ENCODE data around the gene GTPBP10.
A peak's percentile ranks its signal among the peaks of the same experiment; 100 is the strongest.
"Not testable (repeated sequence)": the region's sequence is repeated elsewhere in the genome, so short reads cannot be mapped to it uniquely, and the experiment has no call there.

The GTPBP10 gene

DNA sequence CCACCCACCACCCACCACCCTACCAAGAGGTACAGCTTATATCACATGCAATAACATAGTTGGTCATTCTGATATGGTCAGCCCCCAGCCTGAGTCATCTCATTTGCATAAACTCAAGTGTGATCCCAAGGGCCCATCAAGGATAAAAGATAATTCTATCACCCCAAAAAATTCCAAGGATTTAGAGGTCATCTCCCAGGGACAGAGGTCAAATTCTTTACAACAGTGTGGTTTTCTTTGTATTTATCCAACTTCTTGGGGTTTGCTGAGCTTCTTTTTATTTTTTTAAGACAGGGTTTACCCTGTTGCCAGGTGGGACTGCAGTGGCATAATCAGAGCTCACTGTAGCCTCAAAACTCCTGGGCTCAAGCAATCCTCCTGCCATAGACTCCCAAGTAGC, 9.4 kb upstream of the GTPBP10 start:
- no peak overlapping the region for H3K4me3 Mint-ChIP-seq
- DNase-seq = no peak
- no peak overlapping the region for H3K27ac Mint-ChIP-seq
- H3K9me3 Mint-ChIP-seq = no peaks in the 10 kb centered on the region
- no peaks in the 10 kb centered on the region for H3K4me1 Mint-ChIP-seq
- H3K27me3 Mint-ChIP-seq = peaks cover 15% of the 10 kb centered on the region
- no peak for ATAC-seq

- Mint-ChIP-seq H3K9me3 (peaks cover 0 to 4% of the 10 kb centered on the region in 2 donors), H3K27ac (peak overlapping the region in 1 of 2 donors; percentile 98), H3K27me3 (no peaks in the 10 kb centered on the region), H3K4me3 (peak overlapping the region; percentile 79 to 90), H3K4me1 (peaks cover 29% of the 10 kb centered on the region)
- no peak for ATAC-seq
- no peak for DNase-seq
Observed at GRCh38 chr7:90345016-90345415, 1.5 kb upstream of the GTPBP10 start.

DNA sequence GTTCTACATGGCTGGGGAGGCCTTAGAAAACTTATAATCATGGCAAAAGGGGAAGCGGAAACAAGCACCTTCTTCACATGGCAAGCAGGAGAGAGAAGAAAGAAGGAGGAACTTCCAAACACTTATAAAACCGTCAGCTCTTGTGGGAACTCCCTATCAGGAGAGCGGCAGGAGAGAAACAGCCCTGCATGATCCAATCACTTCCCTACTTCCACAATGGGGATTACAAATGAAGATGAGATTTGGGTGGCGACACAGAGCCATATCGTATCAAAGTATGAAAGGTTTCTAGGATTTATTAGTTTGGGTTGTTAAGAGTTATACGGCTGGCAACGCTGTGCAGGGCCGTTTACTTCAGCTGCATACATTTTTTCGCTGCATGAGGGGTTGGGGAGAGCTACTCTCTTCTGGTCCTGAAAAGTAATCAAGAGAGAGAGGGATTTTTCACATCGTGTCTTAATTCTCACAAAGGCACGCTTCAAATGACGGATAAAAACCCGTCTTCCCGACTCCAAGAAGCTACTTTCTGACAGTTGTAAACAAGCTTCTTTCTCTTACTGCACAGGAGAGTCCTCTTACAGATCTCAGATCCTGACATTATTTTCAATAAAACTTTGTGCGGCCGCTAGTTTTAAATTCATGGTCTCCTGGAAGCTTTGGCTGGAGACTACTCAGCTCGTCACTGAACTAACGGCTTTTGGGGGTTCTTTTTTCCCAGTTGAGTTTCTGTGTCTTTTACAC, 751 bp upstream of the GTPBP10 start:
- peaks cover 0 to 4% of the 10 kb centered on the region in 2 donors for H3K9me3 Mint-ChIP-seq
- H3K4me1 Mint-ChIP-seq = peaks cover 36% of the 10 kb centered on the region
- H3K27ac Mint-ChIP-seq = peak overlapping the region; percentile 98 to 99
- peak overlapping the region; percentile 79 to 90 for H3K4me3 Mint-ChIP-seq
- H3K27me3 Mint-ChIP-seq = no peaks in the 10 kb centered on the region
- DNase-seq = no peak
- ATAC-seq = peak; percentile 34

- Mint-ChIP-seq H3K27me3 (no peaks in the 10 kb centered on the region), H3K4me1 (peaks cover 45% of the 10 kb centered on the region)
- ATAC-seq = no peak
Observed at GRCh38 chr7:90347759-90348158, 1.2 kb downstream of the GTPBP10 start.

GRCh38 chr7:90349305-90349704, 2.8 kb downstream of the GTPBP10 start:
- DNase-seq (no peak), ATAC-seq (no peak)
- Mint-ChIP-seq H3K4me1 (peaks cover 45% of the 10 kb centered on the region), H3K9me3 (peaks cover 0 to 4% of the 10 kb centered on the region in 2 donors), H3K27me3 (no peaks in the 10 kb centered on the region), H3K4me3 (no peak overlapping the region), H3K27ac (no peak overlapping the region)

More at GRCh38 chr7:90347759-90348158, 1.2 kb downstream of the GTPBP10 start:
- DNase-seq = no peak
- peak overlapping the region; percentile 98 to 99 for H3K27ac Mint-ChIP-seq
- peaks cover 0 to 4% of the 10 kb centered on the region in 2 donors for H3K9me3 Mint-ChIP-seq
- H3K4me3 Mint-ChIP-seq = peak overlapping the region; percentile 79 to 90

GRCh38 chr7:90350032-90350431, 3.5 kb downstream of the GTPBP10 start:
- H3K27ac Mint-ChIP-seq, ATAC-seq, DNase-seq, H3K27me3 Mint-ChIP-seq, H3K9me3 Mint-ChIP-seq, H3K4me3 Mint-ChIP-seq: not testable (repeated sequence)
- peaks cover 42% of the 10 kb centered on the region for H3K4me1 Mint-ChIP-seq

- no peaks in the 10 kb centered on the region for H3K27me3 Mint-ChIP-seq
- H3K9me3 Mint-ChIP-seq = peaks cover 8 to 15% of the 10 kb centered on the region in 2 donors
- peaks cover 39% of the 10 kb centered on the region for H3K4me1 Mint-ChIP-seq
- no peak overlapping the region for H3K27ac Mint-ChIP-seq
- no peak for ATAC-seq
- DNase-seq = no peak
- peak overlapping the region in 1 of 2 donors; percentile 1 for H3K4me3 Mint-ChIP-seq
Observed at GRCh38 chr7:90351987-90352386, 5.5 kb downstream of the GTPBP10 start.

GRCh38 chr7:90383422-90383821, 36.9 kb downstream of the GTPBP10 start:
- Mint-ChIP-seq H3K4me3 (no peak overlapping the region), H3K4me1 (no peaks in the 10 kb centered on the region), H3K27ac (no peak overlapping the region), H3K9me3 (no peaks in the 10 kb centered on the region), H3K27me3 (no peaks in the 10 kb centered on the region)
- ATAC-seq (no peak), DNase-seq (no peak)

DNA sequence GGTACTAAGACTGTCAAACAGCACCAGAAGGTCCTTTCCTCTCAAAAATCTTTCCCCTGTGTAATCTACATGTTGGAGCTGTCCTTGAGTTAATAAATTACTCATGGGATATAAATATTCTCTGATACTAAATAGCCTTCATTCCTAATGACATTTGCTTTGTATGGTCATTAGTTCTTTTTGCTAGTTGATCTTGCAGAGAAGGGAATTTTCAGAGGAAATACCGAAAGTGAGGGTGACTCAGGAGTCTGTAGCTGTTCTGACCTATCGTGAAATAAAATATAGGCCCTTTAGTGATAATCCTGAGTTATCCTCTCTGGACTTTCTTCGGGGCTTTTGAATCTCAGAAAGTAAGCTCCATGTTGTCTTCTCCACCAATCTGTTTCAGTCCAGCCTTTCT, 37.3 kb downstream of the GTPBP10 start:
- no peak overlapping the region for H3K27ac Mint-ChIP-seq
- ATAC-seq (no peak), DNase-seq (no peak)

DNA sequence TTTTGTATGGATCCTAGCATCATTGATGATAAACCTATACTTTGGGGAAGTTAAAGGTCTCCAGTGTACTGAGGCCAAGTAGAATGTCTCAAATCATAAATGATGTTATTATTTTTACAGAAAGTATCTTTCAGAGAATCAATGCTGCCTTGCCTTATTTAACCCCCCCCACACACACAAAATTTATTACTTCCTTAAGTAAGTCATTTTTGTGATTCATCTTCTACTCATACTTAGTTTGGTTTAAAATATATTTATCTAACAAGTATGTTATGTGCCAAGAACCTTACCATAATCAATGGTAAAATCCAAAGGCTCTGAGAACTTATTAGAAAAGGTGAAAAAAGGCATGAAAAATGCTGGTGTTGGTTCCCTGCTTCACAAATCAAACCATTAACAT, 37.9 kb downstream of the GTPBP10 start:
- Mint-ChIP-seq H3K4me1 (no peaks in the 10 kb centered on the region), H3K27ac (peak overlapping the region in 1 of 2 donors; percentile 45), H3K9me3 (no peaks in the 10 kb centered on the region), H3K4me3 (no peak overlapping the region), H3K27me3 (no peaks in the 10 kb centered on the region)
- DNase-seq (no peak), ATAC-seq (no peak)

More for the DNA sequence above, 37.3 kb downstream of the GTPBP10 start:
- Mint-ChIP-seq H3K27me3 (no peaks in the 10 kb centered on the region), H3K9me3 (no peaks in the 10 kb centered on the region), H3K4me3 (no peak overlapping the region), H3K4me1 (no peaks in the 10 kb centered on the region)

GRCh38 chr7:90387470-90388240, 41.1 kb downstream of the GTPBP10 start:
- DNase-seq (no peak), ATAC-seq (no peak)
- Mint-ChIP-seq H3K9me3 (peaks cover 11 to 17% of the 10 kb centered on the region in 2 donors), H3K4me1 (peaks cover 6% of the 10 kb centered on the region), H3K27ac (no peak overlapping the region), H3K27me3 (no peaks in the 10 kb centered on the region), H3K4me3 (no peak overlapping the region)

- DNase-seq = no peak
- Mint-ChIP-seq H3K27me3 (no peaks in the 10 kb centered on the region), H3K9me3 (peaks cover 28 to 37% of the 10 kb centered on the region in 2 donors), H3K27ac (no peak overlapping the region), H3K4me1 (peaks cover 6% of the 10 kb centered on the region), H3K4me3 (no peak overlapping the region)
- ATAC-seq = no peak
Observed at GRCh38 chr7:90390926-90391325, 44.4 kb downstream of the GTPBP10 start.

GRCh38 chr7:90391488-90391887, 45.0 kb downstream of the GTPBP10 start:
- no peaks in the 10 kb centered on the region for H3K27me3 Mint-ChIP-seq
- DNase-seq (no peak), ATAC-seq (no peak)
- H3K27ac Mint-ChIP-seq = no peak overlapping the region
- no peak overlapping the region for H3K4me3 Mint-ChIP-seq
- peaks cover 32 to 43% of the 10 kb centered on the region in 2 donors for H3K9me3 Mint-ChIP-seq
- H3K4me1 Mint-ChIP-seq = peaks cover 6% of the 10 kb centered on the region

GRCh38 chr7:90396420-90396819, 49.9 kb downstream of the GTPBP10 start:
- DNase-seq (no peak), ATAC-seq (no peak)
- H3K27ac Mint-ChIP-seq = no peak overlapping the region
- peaks cover 49 to 72% of the 10 kb centered on the region in 2 donors for H3K9me3 Mint-ChIP-seq
- H3K27me3 Mint-ChIP-seq = no peaks in the 10 kb centered on the region
- H3K4me3 Mint-ChIP-seq = no peak overlapping the region
- no peaks in the 10 kb centered on the region for H3K4me1 Mint-ChIP-seq

DNA sequence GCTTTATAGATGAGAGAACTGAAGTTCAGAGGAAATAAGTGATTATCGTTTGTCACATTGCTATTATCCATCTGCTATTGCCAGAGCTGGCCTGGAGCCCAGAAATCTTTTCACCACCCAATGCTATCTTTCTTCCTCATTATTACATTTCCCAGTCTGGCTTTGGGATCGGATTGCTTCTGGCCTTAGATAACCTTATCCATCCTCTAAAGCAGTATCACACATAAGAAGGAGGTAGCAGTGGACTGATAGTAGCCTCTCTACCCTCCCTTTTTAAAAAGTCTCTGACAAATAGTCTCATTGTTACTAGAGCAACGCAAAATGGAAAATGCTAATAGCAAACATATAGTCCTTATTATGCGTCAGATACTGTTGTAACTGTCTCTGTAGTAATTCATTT, 55.5 kb downstream of the GTPBP10 start:
- no peak overlapping the region for H3K27ac Mint-ChIP-seq

DNA sequence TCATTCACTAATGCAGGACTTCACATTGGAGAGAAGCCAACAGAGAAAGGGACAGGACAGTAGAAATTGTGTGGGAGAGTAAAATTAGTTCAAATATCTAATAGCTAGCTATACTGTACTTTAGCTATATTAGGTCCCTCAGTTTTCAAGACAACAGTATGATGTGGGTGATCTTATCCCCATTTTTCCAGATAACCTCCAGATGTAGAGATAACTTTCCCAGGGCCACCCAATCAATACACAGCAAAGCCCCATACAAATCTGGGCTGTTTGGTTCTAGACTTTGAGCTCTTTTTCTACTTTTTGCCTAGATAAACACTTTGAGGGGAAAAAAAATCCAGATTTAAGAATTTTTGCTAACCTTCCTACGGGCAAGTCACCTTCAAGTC, 56.3 kb downstream of the GTPBP10 start:
- DNase-seq (no peak), ATAC-seq (no peak)
- H3K27ac Mint-ChIP-seq = peak overlapping the region; percentile 95 to 98
- H3K27me3 Mint-ChIP-seq = no peaks in the 10 kb centered on the region
- H3K9me3 Mint-ChIP-seq = peaks cover 22 to 32% of the 10 kb centered on the region in 2 donors
- peak overlapping the region; percentile 94 to 99 for H3K4me3 Mint-ChIP-seq
- H3K4me1 Mint-ChIP-seq = peaks cover 17% of the 10 kb centered on the region

More for the DNA sequence above, 55.5 kb downstream of the GTPBP10 start:
- Mint-ChIP-seq H3K4me1 (peaks cover 17% of the 10 kb centered on the region), H3K27me3 (no peaks in the 10 kb centered on the region), H3K9me3 (peaks cover 22 to 37% of the 10 kb centered on the region in 2 donors), H3K4me3 (no peak overlapping the region)
- ATAC-seq = no peak
- no peak for DNase-seq
